DND-41 (cell line): ENCODE results near the gene LGR4.

ENCODE experiments used
- ATAC-seq: fragments of 200-7000 bp; cut with Tn5 transposase; 3 replicates; pipeline ENCODE4 v1.9.1; 2021; ENCODE audit warnings: low read depth; ENCODE audit not compliant: insufficient read depth
- DNase-seq: peaks from one replicate; pipeline ENCODE4 v3.0.0-alpha.2; 2020
- H2AFZ ChIP-seq: 2 replicates; pipeline ENCODE4 v1.6.0; 2012; ENCODE audit warnings: low read depth, low read length
- H3K27ac ChIP-seq: 2 replicates; pipeline ENCODE4 v1.5.1; 2012; ENCODE audit warnings: low read length, inconsistent platforms
- H3K27me3 ChIP-seq: fragments of 200-600 bp; sonication (generic); 2 replicates; pipeline ENCODE4 v1.6.0; 2012; ENCODE audit warnings: low read length, mild to moderate bottlenecking, inconsistent platforms; ENCODE audit not compliant: insufficient read depth, poor library complexity
- H3K36me3 ChIP-seq: 2 replicates; pipeline ENCODE4 v1.5.1; 2012; ENCODE audit warnings: low read length, inconsistent platforms; ENCODE audit not compliant: insufficient read depth
- H3K4me1 ChIP-seq: 2 replicates; pipeline ENCODE4 v1.5.1; 2012; ENCODE audit warnings: mild to moderate bottlenecking, low read length; ENCODE audit not compliant: insufficient read depth
- H3K4me2 ChIP-seq: 2 replicates; pipeline ENCODE4 v1.6.0; 2012; ENCODE audit warnings: mild to moderate bottlenecking, moderate library complexity, low read length, inconsistent platforms; ENCODE audit not compliant: insufficient read depth
- H3K4me3 ChIP-seq, 2 experiments: fragments of 200-600 bp in 1 of 2; shearing (Covaris generic) in 1 of 2; 2 replicates each; pipeline ENCODE4 v1.5.1; 2012 to 2016; ENCODE audit warnings: inconsistent platforms in 2 of 2, low read length in 2 of 2, mild to moderate bottlenecking in 2 of 2, low read depth in 1 of 2, moderate library complexity in 1 of 2
- H3K79me2 ChIP-seq: 2 replicates; pipeline ENCODE4 v1.6.0; 2012; ENCODE audit warnings: low read length, inconsistent platforms; ENCODE audit not compliant: insufficient read depth
- H3K9ac ChIP-seq: 2 replicates; pipeline ENCODE4 v1.6.0; 2012; ENCODE audit warnings: low read depth, mild to moderate bottlenecking, inconsistent platforms, low read length, moderate library complexity
- H3K9me3 ChIP-seq: 2 replicates; pipeline ENCODE4 v1.5.1; 2012; ENCODE audit warnings: low read length, moderate library complexity, mild to moderate bottlenecking, inconsistent platforms; ENCODE audit not compliant: insufficient read depth, severe bottlenecking
- H4K20me1 ChIP-seq: 2 replicates; pipeline ENCODE4 v1.6.0; 2012; ENCODE audit warnings: low read length; ENCODE audit not compliant: insufficient read depth
- EZH2 ChIP-seq: IDR thresholded peaks from 3 replicates; pipeline ENCODE4 v1.6.1; 2012; ENCODE audit warnings: borderline replicate concordance, low read depth, mild to moderate bottlenecking, moderate library complexity, low read length, inconsistent platforms; ENCODE audit not compliant: severe bottlenecking
- TF ChIP-seq, protein P1 (sequence below): IDR thresholded peaks from 2 replicates; pipeline ENCODE4 v1.5.1; 2012; ENCODE audit warnings: borderline replicate concordance, low read length, moderate library complexity, mild to moderate bottlenecking; ENCODE audit not compliant: poor library complexity, severe bottlenecking; ENCODE audit errors: extremely low read depth

Gene LGR4

DNA sequence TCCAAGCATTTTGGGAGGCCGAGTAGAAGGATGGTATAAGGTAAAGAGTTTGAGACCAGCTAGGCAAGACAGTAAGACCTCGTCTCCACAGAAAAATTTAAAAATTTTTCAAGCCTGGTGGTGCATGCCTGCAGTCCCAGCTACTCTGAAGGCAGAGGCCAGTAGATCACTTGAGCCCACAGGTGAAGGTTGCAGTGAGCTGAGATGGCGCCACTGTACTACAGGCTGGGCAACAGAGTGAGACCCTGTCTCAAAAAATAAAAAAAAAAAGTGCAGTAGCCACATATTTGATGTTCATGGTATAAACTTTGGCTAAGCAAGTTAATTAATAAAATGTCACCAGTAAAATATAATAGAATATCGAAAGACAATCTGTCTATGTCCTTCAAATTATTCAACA, 27.0 kb downstream of the LGR4 start:
- no peak overlapping the region for H3K27ac ChIP-seq
- H3K9me3 ChIP-seq = no peaks in the 10 kb centered on the region
- H3K36me3 ChIP-seq = no peaks in the 10 kb centered on the region
- no peak overlapping the region for H2AFZ ChIP-seq
- no peak for DNase-seq
- H3K27me3 ChIP-seq = no peaks in the 10 kb centered on the region
- H3K79me2 ChIP-seq = no peaks in the 10 kb centered on the region
- H4K20me1 ChIP-seq = no peaks in the 10 kb centered on the region
- H3K4me3 ChIP-seq = no peak overlapping the region
- no peak overlapping the region for H3K9ac ChIP-seq
- H3K4me2 ChIP-seq = no peak overlapping the region
- TF ChIP-seq, protein P1, sequence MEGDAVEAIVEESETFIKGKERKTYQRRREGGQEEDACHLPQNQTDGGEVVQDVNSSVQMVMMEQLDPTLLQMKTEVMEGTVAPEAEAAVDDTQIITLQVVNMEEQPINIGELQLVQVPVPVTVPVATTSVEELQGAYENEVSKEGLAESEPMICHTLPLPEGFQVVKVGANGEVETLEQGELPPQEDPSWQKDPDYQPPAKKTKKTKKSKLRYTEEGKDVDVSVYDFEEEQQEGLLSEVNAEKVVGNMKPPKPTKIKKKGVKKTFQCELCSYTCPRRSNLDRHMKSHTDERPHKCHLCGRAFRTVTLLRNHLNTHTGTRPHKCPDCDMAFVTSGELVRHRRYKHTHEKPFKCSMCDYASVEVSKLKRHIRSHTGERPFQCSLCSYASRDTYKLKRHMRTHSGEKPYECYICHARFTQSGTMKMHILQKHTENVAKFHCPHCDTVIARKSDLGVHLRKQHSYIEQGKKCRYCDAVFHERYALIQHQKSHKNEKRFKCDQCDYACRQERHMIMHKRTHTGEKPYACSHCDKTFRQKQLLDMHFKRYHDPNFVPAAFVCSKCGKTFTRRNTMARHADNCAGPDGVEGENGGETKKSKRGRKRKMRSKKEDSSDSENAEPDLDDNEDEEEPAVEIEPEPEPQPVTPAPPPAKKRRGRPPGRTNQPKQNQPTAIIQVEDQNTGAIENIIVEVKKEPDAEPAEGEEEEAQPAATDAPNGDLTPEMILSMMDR = no peak
- no peak for TF ChIP-seq EZH2
- H3K4me1 ChIP-seq = no peaks in the 10 kb centered on the region
- ATAC-seq = no peak

DNA sequence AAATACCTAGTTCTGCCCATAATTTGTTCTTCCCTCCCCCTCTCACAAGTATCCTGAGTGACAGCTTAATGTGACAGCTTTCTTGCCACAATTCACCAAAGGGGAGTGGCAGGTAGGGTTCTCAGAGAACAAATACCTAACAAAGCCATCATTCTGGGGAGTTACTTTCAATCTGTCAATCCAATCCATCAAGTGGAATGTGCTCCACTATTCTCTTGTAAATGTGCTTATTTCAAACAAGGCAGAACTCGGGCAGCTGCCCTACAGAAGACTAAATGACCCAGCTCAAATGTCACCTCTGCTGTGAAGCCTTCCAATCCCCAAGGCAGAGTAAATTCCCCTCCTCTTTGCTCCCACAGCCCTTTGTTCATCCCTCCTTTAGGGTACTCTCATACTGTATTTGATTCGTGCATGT, 27.8 kb downstream of the LGR4 start:
- DNase-seq = no peak
- no peak overlapping the region for H3K4me3 ChIP-seq

DNA sequence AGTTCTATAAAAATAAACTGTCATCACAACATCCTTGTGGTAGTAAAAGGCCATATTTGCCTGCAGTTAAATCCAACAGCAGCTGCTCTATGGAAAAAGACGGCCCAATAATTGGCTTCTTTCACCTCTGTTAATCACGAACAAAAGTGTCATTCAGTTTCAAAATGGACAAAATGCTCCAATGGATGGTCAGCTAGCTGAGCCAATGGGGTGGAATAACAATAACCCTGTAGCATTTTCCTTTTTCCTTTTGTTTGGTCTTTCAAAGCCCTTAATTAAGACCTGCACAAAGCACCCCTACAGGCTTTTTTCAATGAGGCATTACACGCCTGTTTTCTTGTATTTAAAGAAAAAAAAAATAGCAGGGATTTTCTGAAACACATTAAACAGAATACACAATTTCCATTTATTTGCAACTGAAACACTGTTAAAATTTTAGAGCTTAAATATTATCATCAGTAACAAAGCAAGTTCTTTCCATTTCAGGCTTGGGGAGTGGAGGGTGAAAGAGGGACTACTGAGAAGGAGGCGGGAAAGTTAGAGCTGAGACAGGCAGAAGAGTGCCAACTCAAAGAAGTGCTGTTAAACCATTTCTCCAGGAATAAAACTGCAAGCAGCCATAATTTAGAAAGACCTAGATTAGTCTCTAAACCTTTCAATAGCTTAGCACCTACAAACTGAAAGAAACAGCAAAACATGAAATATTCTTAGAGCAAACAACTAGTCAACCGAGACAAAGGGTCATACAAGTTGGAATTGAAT, 28.7 kb downstream of the LGR4 start:
- H3K79me2 ChIP-seq = no peaks in the 10 kb centered on the region

More for the DNA sequence above, 27.8 kb downstream of the LGR4 start:
- Histone ChIP-seq H3K27me3 (no peaks in the 10 kb centered on the region), H2AFZ (no peak overlapping the region), H3K79me2 (no peaks in the 10 kb centered on the region), H4K20me1 (no peaks in the 10 kb centered on the region), H3K4me1 (no peaks in the 10 kb centered on the region), H3K4me2 (no peak overlapping the region), H3K9ac (no peak overlapping the region), H3K27ac (no peak overlapping the region), H3K36me3 (no peaks in the 10 kb centered on the region), H3K9me3 (no peaks in the 10 kb centered on the region)
- TF ChIP-seq, protein P1 = no peak
- no peak for TF ChIP-seq EZH2
- no peak for ATAC-seq

More for the DNA sequence above, 28.7 kb downstream of the LGR4 start:
- Histone ChIP-seq H3K9me3 (no peaks in the 10 kb centered on the region), H3K27ac (no peak overlapping the region), H3K4me2 (no peak overlapping the region), H3K9ac (no peak overlapping the region), H3K36me3 (no peaks in the 10 kb centered on the region), H3K4me3 (no peak overlapping the region), H3K27me3 (no peaks in the 10 kb centered on the region), H3K4me1 (no peaks in the 10 kb centered on the region), H4K20me1 (no peaks in the 10 kb centered on the region), H2AFZ (no peak overlapping the region)
- DNase-seq (no peak), ATAC-seq (no peak)
- TF ChIP-seq, protein P1 = no peak
- no peak for TF ChIP-seq EZH2
